Regular cardiac myocyte (primary cell): ENCODE data around the gene PROX1. TPM values are rescaled to one million over a fixed set of nuclear protein-coding genes. Genes with fewer than 3 reads are reported as not detected.

Source experiments
- total RNA-seq: library from RNA; depleted of rRNA; stranded (reverse); fragments of >200 nt; gene quantifications from 2 replicates; pipeline ENCODE4 v1.2.3, GENCODE V29; 2014

The PROX1 gene
- total RNA-seq = 0.28 and 0.38 TPM in 2 replicates

GRCh38 chr1:213987927-213988506, at the start of gene PROX1:
PROX1 (plus strand) TSS chr1:213987973; CDS start chr1:213996536, 8,563 bp downstream.

